GM19452 (cell line): ENCODE results near the gene HEG1.

Source experiments
- ATAC-seq: cut with Tn5 transposase; IDR thresholded peaks from one replicate; pipeline ENCODE4 v1.9.1; 2021; ENCODE audit not compliant: unreplicated experiment

The HEG1 gene

GRCh38 chr3:125023833-125024555, 31.8 kb downstream of the HEG1 start:
- no peak for ATAC-seq

DNA sequence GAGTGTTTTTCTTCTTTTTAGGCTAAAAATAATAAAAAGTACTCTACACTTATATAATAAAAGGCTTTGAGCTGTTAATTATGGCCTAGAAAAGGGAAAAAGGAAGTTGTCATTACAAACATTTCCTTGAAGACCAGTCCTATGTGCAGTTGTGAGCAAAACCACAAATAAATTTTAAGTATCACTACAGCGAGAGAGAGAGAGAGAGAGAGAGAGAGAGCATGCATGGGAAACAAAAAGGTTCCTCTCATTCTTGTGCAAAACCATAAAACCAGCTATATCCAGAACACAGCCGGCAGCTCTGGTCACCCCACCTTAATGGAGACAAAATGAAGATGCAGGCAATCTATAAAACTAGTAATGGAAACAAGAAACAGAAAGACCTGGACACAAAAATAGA, 33.6 kb downstream of the HEG1 start:
- no peak for ATAC-seq

- no peak for ATAC-seq
These were observed 36.5 kb downstream of the HEG1 start for GRCh38 chr3:125019271-125019670.

GRCh38 chr3:125017406-125017805, 38.4 kb downstream of the HEG1 start:
- ATAC-seq, result no peak

DNA sequence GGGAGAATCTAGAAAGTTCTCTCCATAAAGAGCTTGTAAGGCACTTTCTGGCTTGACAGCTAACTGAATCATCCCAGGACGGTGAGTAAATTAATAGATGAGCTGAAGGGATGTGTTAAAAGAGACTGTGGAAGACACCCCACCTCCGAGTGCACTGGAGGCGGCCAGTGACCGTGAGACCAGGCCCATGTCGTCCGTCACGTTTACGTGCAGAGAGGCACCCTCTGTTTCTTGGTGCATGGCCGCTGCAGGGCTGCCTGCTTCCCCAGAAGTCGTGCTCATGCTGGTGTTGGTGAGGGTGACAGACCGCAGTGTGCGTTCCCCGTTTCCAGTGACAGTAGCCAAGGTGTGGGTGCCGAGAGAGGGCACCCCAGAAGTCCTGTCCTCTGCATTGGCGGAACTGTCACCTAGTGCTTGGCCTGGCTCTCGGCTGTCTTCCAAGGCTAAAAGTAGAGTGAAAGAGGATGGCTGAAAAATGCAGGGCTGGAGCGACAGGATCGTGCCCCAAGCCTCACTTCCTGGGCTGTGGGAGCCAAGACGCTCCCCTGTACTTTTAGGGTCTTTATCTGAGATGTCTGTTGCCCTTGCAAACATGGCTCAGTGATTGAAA, 41.1 kb downstream of the HEG1 start:
- ATAC-seq, result no peak

GRCh38 chr3:125013095-125013494, 42.7 kb downstream of the HEG1 start:
- no peak for ATAC-seq

- ATAC-seq, result no peak
These were observed 43.9 kb downstream of the HEG1 start for GRCh38 chr3:125011941-125012340.

DNA sequence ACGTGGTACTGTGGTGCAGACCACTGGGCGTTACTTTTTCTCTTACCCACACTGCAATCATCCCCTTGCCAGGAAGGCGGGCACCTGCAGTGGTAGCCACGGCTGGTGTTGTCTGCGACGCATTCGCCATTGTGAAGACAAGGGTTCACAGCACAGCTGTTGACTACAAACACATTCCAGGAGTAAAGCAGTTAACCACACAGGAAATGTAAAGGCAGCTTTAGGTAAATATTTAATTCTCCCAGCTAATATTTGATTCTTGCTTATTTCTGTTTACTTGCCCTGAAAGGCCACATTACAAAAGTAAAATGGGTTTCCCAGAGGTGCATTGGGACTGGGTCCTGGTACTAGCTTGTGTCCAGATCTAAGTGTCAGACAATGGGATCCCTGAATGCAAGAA, 45.4 kb downstream of the HEG1 start:
- no peak for ATAC-seq

GRCh38 chr3:125008766-125009165, 47.0 kb downstream of the HEG1 start:
- no peak for ATAC-seq

DNA sequence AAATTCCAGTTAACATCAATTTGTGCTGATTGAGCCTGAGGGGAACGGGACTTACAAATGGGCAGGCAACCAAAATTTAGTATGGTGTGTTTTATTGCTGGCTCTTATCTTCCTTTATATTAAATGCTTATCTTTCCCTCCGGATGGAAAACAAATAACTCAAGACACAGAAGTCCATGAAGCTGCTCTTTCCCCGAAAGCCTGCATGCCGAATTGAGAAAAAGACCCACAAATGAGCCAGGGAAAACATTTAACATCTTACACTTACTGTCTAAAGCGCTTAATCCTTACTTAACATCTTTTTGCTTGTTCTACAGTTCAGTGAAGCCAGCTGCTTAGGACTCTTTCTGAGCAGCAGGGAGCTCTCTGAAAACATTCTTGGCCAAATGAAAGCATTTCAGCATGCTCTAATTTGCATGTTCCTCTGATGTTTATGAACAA, 49.5 kb downstream of the HEG1 start:
- ATAC-seq, result no peak

DNA sequence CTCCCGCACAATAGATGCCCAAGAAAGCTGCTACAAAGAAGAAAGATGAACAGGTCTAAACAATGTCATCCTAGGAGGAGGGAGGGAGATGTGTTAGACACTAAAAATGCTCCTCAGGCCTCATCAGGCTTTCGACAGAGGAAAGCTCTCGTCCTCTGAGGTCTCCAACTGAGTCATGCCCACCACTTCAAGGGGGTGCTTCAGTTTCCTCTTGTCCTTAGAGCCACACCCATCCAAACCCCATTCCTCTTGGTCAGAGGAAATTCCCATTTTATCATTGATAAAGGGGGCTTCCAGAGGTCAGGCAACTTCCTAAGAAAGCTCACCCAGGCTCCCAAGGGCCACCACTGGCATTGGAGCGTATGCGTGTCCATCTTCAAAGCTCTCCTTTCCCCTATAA, 50.1 kb downstream of the HEG1 start:
- ATAC-seq, result no peak

GRCh38 chr3:125005222-125005621, 50.6 kb downstream of the HEG1 start:
- no peak for ATAC-seq

DNA sequence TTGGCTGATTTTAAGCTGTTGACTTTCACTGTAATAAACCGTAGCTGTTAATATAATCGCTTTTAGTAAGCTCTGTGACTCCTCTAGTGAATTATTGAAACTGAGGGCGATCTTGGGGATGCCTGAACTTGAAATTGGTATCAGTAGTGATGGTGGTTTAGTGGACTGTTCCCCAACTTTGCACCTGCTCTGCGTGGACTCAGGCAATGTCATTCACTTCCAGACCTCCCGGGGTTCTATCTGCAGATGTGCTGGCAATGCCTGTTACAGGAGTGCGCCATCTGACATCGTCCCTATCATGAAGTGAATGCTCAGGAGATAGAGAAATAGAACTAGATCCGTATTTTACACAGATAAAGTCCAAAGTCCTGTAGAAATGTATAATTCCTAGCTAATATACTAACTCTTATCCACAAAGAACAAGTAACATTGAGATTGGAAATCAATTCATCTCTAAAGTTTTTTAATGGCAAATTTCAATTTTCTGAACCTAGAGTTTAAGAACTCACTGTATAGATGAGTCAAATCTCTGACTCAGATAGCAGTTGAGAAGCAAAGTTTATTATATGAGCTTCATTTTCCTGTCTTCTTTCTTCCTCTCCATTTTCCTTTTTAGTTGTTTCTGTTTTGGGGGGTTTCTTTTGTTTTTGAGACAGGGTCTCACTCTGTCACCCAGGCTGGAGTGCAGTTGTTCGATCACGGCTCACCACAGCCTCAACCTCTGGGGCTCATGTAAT, 51.8 kb downstream of the HEG1 start:
- ATAC-seq, result no peak

DNA sequence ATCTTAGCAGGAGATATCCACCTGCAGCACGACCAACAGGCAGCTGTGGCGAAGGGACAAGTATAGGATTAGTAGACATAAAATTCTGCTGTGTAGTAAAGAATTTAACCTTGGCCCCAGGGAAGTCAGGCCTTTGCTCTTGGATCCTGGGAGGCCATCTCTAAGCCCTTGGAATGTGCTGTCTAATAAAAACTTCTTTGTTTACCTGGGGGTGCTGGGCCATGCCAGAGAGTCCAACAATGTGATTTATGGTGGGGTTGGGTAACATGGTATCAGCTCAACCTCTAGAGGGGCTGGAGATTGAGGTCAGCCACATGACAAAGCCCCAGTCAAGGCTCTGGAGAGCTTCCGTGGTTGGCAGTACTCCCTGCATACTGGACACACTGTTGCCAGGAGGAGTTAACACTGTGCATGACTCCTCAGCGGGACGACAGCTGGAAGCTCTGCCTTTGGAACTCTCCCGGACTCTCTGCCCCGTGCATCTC, 52.4 kb downstream of the HEG1 start:
- no peak for ATAC-seq

- ATAC-seq, result no peak
These were observed 53.1 kb downstream of the HEG1 start for GRCh38 chr3:125002414-125003368.

- ATAC-seq, result no peak
These were observed 54.0 kb downstream of the HEG1 start for GRCh38 chr3:125001557-125002413.

DNA sequence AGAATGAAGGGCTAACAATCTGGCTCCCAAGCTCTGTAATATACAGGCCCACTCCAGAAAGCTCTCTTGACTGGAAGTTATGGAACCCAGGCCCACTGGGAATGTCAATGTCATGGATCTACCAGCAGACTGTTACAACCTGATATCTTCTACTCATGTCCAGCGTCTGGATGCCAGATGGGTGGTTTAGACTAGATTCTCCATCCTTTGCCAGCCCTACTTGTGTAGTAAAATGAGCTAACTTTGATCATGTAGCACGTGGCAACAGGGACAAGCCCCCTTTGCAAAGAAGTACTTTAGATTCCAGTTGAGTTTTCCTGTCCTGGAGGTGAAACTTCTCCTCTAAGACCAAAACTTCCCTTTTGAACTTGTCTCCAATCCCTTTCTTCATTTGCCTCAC, 55.1 kb downstream of the HEG1 start:
- ATAC-seq, result no peak

- ATAC-seq, result no peak
These were observed 55.8 kb downstream of the HEG1 start for GRCh38 chr3:124999897-125000435.

GRCh38 chr3:124999317-124999716, 56.5 kb downstream of the HEG1 start:
- ATAC-seq, result no peak

GRCh38 chr3:124998247-124998630, 57.6 kb downstream of the HEG1 start:
- no peak for ATAC-seq
